H1 (cell line): ENCODE results near the gene LHPP. TPM values are rescaled to one million over a fixed set of nuclear protein-coding genes. Genes with fewer than 3 reads are reported as not detected.

Experiments
- CTCF ChIP-seq, 3 experiments: IDR thresholded peaks; 1 replicate in 2 of 3; 2 replicates in 1 of 3; pipeline versions ENCODE4 v1.5.1 to v1.6.1; 2011; ENCODE audit warnings: low read length in 3 of 3, mild to moderate bottlenecking in 3 of 3, inconsistent platforms in 2 of 3, low read depth in 1 of 3, moderate library complexity in 1 of 3; ENCODE audit not compliant: insufficient read depth in 1 of 3; ENCODE audit errors: control extremely low read depth in 1 of 3
- HDAC2 ChIP-seq, 2 experiments: fragments of 300-600 bp in 1 of 2; sonication (generic) in 1 of 2; IDR thresholded peaks; 2 replicates each; pipeline ENCODE4 v1.6.1; 2011 to 2012; ENCODE audit warnings: low read depth in 2 of 2, low read length in 2 of 2, mild to moderate bottlenecking in 2 of 2, moderate library complexity in 2 of 2, borderline replicate concordance in 1 of 2, inconsistent platforms in 1 of 2
- POLR2A ChIP-seq, 2 experiments: IDR thresholded peaks; 1 replicate in 1 of 2; 2 replicates in 1 of 2; pipeline ENCODE4 v1.6.1; 2011; ENCODE audit warnings: low read depth in 2 of 2, low read length in 2 of 2, mild to moderate bottlenecking in 2 of 2; ENCODE audit errors: control extremely low read depth in 1 of 2
- RNF2 ChIP-seq: fragments of 200-900, 300-1000 bp; sonication (generic); IDR thresholded peaks from 2 replicates; pipeline ENCODE4 v1.7.1; 2016; ENCODE audit warnings: borderline replicate concordance, low read depth, mild to moderate bottlenecking, antibody characterized with exemption, low read length; ENCODE audit not compliant: poor library complexity, severe bottlenecking; ENCODE audit errors: missing control alignments
- polyA plus RNA-seq, 7 experiments: library from polyadenylated mRNA; depleted of rRNA in 3 of 7; stranded (reverse) in 5 of 7; unstranded in 2 of 7; fragments of >200 nt in 5 of 7; fragments of 200-250 nt in 2 of 7; gene quantifications; 1 replicate in 5 of 7; 2 replicates in 1 of 7; 4 replicates in 1 of 7; pipeline versions ENCODE4 v1.2.1 to v1.2.3, GENCODE V29; 2011 to 2013; ENCODE audit warnings: missing spikeins in 2 of 7, mixed read lengths in 2 of 7
- total RNA-seq: library from RNA; stranded (reverse); fragmentation: NEBNext Ultra II Directional; extraction: Animal tissue kit (Norgen Biotek cat#: 25700); gene quantifications from 2 replicates; pipeline ENCODE4 v1.2.1, GENCODE V29; 2021

The LHPP gene
- total and polyA plus RNA-seq, 2 of the 8 experiments (the other 6 are each of a cell fraction or from before 2014, with no cell fraction given): 26.0 to 45.0 TPM

- TF ChIP-seq RNF2 (no peak), POLR2A (IDR thresholded peaks at IDR 0.05; ENCODE audit: control extremely low read depth in 1 of 2, low read depth in 2 of 2, low read length in 2 of 2) (no peak), CTCF (IDR thresholded peaks at IDR 0.05; ENCODE audit: control extremely low read depth in 1 of 3, insufficient read depth in 1 of 3, low read depth in 1 of 3, low read length in 3 of 3) (no peak), HDAC2 (IDR thresholded peaks at IDR 0.05; ENCODE audit: borderline replicate concordance in 1 of 2, low read depth in 2 of 2, low read length in 2 of 2) (no peak)
These were observed 60.7 kb downstream of the LHPP start (continued) for GRCh38 chr10:124522131-124522932.
